GM19455 (cell line): ENCODE data around the gene PSAPL1.

Source experiments
- ATAC-seq: cut with Tn5 transposase; IDR thresholded peaks from one replicate; pipeline ENCODE4 v1.9.1; 2021; ENCODE audit not compliant: unreplicated experiment

Gene PSAPL1

DNA sequence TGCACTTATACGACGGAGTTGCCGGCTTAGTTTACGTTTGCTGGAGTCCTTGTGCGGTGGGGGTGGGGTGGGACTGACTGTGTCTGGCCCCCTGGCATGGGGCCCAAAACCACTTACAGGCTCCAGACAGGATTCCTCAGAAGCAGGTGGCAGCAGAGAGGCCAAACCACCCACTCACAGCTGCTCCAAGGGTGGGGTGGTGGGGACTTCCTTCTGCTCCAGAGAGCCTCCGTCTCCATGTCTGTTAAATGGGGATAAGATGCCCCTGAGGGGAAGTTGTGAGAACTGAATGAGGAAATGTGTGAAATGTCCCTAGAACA is 36.7 kb downstream of the PSAPL1 start:
- ATAC-seq, result no peak

DNA sequence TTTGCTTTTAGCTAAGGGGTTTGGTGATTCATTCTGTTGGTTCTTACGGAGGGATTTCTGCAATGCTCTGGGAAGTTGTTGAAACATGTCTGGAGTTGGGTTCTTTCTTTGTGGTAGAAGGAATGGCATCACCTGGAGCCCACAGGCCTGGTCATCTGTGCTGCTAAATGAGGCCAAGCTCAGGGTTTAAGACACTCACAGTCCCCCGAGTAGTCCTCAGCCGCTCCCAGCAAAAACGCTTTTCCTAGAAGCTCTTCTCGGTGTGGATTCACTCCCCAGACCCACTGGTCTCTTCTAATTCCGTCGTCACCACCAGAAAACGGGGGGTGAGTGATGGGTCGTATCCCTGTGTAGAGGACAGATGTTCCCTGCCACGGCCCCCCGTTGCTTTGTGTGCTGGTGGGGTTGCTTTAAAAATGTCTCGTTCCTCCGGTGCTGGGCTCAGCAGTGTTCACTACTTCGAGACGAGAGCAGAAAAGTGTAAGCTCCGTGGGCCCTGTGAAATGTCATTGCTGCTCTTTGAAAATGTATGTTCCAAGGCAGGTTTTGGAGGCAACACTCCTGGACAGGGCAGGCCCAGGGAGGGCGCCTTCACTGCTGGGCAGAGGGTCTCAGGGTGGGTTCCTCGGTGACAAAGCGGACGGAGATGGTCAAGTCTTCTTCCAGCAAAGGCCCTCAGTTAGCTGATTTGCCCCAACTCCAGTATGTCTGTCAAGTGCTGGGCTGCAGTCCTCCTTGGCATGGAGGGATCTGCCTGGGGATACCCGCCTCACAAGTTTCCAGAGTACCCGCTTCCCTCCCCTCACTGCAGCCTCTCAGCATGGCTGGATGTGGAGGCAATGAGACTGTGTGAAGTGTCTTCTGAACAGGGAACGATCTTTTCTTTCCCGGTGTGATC is 37.3 kb downstream of the PSAPL1 start:
- ATAC-seq, result no peak

GRCh38 chr4:7396186-7396910 is 38.4 kb downstream of the PSAPL1 start:
- no peak for ATAC-seq

GRCh38 chr4:7395645-7396044 is 39.1 kb downstream of the PSAPL1 start:
- no peak for ATAC-seq

DNA sequence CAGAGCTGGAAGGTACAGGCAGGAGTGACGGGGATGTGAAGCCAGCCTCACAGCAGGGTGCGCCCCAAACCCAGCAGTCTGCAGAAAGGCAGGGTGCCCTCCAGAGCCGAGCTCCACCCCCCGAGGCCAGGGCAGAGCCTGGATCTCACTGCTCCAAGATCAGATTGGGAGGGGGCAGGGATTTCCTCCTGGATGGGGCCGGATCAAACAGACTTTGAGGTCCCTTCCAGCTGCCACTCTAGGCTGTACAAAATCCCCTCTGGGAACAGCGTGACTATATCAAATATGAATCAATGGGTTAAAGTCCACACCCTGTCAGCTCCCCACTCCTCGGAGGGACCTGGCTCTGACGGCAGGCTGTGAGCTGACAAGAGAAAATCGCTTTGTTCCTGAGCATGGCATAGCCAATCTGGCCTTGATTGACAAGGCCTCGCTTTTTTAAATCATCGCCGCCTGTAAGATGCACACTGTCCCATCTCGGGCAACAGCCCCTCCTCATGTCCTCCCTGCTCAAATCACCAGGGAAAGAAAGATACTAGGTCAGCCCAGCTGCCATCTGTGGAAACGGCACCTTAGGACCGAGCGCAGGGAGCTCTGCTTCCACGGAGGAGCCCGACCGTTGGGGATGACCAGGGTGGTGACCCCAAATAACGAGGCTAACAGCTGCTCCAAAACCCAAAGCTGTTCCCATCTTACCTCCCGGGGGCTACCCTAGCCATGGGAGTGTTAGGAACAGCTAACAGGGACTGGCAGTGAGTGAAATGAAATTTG is 39.9 kb downstream of the PSAPL1 start:
- no peak for ATAC-seq

- ATAC-seq, result no peak
Measured at GRCh38 chr4:7393601-7394575, 40.8 kb downstream of the PSAPL1 start.

DNA sequence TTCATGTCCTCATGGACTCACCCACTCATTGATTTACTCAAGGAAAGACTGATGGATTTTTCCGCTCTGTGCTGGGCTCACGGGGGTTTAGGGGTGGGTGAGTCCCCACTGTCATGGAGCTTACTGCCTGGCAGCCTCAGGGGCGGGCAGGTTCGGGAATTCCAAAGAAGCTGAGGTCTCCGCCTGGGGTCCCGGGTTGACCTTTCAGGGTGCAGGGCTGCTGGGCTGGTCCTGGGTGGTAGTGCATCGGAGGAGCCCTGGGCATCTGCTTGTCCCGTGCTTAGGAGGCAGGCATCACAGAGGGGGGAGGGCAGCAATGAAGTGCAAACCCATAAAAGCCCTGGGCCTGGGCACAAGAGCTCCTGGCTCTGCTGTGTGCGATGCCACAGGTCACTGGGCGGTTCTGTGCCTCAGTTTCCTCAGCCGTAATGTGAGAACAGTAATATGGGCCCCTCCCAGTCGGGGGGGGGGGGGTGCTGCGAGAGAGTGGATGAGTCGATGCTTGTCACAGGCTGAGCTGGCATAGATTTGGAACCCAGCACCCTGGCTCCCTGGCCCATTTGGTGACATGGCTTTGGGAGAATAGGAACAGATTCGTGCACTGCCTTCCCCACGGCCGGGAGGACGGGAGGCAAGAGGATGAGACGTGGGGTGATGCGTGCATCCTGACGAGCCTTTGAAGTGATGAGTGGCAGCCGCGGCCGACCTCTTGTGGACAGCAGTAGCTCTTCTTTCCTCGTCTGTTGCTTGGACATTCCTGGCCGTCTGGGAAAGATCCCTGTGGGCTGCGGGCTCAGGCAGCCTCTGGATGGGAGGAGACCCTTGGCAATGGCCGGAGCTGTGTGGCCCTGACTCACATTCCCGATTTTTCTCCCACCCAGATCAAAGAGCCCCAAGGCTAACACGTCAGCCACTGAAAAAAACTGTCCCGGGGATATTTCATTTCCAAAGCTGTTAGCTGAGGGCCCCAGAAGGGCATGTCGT is 42.0 kb downstream of the PSAPL1 start:
- ATAC-seq, result no peak

GRCh38 chr4:7391637-7392437 is 42.9 kb downstream of the PSAPL1 start:
- no peak for ATAC-seq

DNA sequence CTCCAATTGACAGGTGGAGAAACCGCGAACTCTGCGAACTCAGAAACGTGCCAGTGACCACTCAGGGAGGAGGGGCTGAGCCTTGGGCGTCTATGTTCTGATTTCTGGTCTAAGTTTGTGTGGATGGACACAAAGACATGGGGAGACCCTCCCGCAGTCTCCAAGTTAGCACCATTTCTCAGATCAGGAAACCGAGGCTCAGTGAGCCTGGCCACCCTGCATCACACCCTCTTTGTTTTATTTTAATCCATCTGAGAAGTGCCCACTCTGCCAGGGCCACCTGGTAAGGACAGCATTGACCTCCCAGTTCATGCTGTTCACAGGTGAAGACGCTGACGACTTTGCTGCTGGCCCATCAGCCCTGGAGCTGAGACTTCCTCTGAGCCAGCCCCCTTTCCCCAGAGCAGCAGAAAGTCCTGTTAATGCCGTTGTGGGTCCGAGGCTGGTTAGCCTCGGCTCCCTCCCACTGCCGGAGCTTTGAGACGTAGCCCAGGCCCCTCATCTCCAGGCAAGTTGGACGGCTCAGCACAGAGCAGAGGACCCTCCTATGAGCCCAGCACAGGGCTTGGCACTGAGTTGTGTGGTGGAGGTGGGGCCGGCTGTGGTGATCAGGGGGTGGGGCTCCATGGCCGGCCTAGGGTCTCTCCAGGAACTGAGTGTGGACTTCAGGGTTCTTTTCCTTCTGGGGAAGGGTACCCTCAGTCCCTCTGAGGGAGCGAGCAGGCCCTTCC is 43.7 kb downstream of the PSAPL1 start:
- ATAC-seq, result no peak

DNA sequence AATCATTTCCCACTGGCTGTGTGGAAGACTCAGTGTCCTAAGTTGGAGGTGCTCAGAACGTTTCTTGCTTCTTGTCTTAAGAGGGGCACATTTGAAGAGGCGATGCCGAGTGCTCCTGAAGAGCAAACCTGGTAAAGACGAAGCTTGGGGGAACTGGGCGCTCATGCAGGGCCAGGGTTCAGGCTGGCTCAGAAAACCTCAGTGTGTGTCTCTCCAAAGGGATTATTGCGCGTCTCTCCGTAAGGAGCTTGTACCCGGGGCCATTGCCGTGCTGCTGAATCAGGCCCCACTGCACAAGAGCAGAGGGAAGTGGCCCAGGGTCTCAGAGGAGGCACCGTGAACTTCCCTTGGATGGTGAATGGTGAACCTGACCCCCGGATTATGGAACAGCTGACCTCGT is 44.4 kb downstream of the PSAPL1 start:
- no peak for ATAC-seq

- ATAC-seq, result no peak
Measured at GRCh38 chr4:7389719-7390118, 45.0 kb downstream of the PSAPL1 start.

DNA sequence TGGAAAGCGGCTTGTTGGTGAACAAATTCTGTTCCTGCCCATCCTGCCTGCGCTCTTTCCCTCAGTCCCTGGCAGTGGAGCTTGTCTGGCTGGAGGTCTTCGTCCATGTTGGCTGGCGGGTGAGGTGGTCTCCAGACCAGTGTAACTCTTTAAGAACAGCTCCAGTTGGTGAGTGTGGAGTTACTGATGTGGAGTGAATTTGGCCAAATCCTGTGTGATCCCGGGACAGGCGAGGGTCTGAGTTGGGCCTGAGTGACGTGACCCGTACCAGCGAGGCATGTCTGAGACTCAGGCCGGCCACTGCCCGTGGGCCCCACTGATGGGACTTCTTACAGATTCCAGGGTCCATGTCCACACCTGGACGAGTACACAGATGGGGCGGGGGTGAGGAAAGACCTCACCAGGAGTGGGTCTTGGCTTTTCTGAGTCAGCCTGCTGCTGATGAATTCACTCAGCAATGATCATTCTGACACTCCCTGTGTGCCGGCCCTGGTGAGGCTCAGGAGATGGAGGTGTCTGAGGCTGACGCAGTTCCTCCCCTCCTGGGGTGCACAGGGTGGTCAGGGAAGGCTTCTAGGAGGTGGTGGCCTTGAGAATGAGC is 45.5 kb downstream of the PSAPL1 start:
- ATAC-seq, result no peak

- no peak for ATAC-seq
Measured at GRCh38 chr4:7388627-7389026, 46.1 kb downstream of the PSAPL1 start.

- no peak for ATAC-seq
Measured at GRCh38 chr4:7387925-7388324, 46.8 kb downstream of the PSAPL1 start.

DNA sequence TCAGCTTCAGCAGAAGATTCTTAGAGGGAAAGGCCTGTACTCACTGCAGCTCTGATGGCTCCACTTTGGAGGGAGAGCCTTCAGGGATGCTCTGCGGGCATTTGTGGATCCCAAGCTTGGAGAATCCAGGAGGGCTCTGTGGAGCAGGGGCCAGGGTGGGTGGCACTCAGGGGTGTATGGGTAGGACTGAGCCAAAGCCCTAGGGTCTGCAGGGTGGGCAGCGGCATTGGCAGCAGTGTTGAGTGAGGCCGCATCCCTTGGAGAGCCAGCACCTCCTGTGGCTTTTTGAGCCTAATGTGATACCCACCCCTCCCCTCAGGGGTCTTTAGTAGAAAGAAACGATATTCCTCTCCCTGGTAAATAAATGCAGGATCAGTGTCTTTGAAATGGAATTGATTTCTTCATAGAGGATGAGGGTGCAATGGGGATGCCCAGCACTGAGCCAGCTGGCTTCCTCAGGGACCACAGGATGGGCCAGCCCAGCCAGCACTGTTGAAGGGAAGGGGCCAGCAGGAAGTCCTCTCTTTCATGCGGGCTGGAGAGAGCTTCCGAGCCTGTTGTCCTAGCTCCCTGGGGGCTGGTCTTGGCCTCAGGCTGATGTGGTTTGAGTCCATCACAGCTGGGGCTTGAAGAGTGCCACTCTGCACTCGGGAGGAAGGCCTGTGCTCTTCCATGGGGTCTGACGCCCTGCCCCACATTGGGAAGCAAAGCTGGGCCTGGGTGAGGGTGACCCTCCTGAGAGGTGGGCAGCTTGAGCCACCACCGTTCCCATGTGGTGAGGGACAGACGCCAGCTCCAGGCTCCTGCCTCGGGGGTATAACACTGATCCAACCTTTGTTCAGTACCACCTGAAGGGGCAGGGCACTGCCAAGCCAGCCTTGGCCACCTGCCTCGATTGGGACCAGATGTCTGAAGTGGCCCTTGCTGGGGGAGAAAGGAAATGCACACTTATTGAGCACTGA is 49.5 kb downstream of the PSAPL1 start:
- no peak for ATAC-seq
